ENCODE data around the gene TSC22D4.

The TSC22D4 gene

DNA sequence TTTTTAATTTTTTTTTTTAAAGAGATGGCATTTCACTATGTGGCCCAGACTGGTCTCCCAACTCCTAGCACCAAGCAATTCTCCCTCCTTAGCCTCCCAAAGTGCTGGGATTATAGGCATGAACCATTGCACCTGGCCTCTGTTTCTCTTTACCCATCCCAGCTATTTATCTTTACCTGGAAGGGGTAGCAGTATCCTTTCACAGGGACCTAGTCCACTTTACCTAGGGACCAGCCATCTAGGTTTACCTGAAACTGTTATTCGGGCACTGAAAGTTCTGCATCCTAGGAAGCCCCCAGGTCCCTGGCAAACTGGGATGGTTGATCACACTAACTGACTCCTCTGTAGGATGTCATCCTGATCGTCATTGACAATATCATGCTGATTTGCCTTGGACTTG lies 38.3 kb upstream of the TSC22D4 start:
- TF ChIP-seq HDGF (IDR thresholded peaks at IDR 0.05; ENCODE audit: borderline replicate concordance) (no peak), TARDBP (IDR thresholded peaks at IDR 0.05) (no peak), NFRKB (IDR thresholded peaks at IDR 0.05) (no peak), FOXA1 (IDR thresholded peaks at IDR 0.05) (no peak), SP1 (IDR thresholded peaks at IDR 0.05) (no peak), LEF1 (IDR thresholded peaks at IDR 0.05; ENCODE audit: borderline replicate concordance) (no peak), FOXM1 (IDR thresholded peaks at IDR 0.05; ENCODE audit: borderline replicate concordance) (no peak), SUZ12 (IDR thresholded peaks at IDR 0.05) (no peak)
- TF ChIP-seq, protein P1, sequence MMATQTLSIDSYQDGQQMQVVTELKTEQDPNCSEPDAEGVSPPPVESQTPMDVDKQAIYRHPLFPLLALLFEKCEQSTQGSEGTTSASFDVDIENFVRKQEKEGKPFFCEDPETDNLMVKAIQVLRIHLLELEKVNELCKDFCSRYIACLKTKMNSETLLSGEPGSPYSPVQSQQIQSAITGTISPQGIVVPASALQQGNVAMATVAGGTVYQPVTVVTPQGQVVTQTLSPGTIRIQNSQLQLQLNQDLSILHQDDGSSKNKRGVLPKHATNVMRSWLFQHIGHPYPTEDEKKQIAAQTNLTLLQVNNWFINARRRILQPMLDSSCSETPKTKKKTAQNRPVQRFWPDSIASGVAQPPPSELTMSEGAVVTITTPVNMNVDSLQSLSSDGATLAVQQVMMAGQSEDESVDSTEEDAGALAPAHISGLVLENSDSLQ (IDR thresholded peaks at IDR 0.05), result no peak
- ChIA-PET POLR2A (interaction anchor here (1.3 to 2.3 kb wide), 2 partner anchors 22 to 81 kb away, joined by 4 to 6 read pairs; partner anchors contain the start of genes AGFG2 and PPP1R35), CTCF (no interaction called here)
- DNase-seq (ENCODE audit: extremely low spot score), result no peak

DNA sequence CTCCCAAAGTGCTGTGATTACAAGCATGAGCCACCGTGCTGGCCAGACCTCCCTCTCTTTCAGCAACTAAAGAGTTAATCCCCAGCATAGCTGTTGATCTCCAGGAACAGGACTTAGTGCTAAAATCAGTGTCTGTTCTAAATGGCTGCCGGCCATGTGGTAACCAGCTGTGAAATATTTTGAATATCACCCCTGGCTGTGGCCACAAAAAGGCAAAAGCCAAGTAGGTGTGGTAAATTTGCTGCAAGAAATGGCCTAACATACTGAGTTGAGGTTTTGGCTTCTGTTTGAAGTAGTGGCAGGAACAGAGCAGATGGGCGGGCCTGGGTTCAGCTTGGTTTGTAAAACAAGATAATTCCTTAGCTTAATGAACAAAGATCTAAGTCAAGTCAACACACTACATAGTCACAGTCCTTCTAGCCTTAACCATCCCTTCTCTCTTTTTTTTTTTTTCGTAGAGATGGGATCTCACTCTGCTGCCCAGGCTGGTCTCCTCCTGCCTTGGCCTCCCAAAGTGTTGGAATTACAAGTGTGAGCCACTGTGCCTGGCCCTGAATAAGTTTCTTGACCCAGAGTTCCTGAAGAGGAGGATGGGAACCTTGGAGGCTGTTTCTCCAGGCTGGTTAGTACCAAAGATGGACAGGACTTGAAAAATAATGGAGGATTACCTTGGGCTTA lies 37.3 kb upstream of the TSC22D4 start:
- no peak for DNase-seq (ENCODE audit: extremely low spot score)
- TF ChIP-seq, protein P1 (IDR thresholded peaks at IDR 0.05), result no peak
- no peak for TF ChIP-seq FOXM1 (IDR thresholded peaks at IDR 0.05; ENCODE audit: borderline replicate concordance)
- no peak for TF ChIP-seq L3MBTL2 (conservative IDR thresholded peaks at IDR 0.05)
- no peak for TF ChIP-seq FOXK2 (IDR thresholded peaks at IDR 0.05)
- TF ChIP-seq SUZ12 (IDR thresholded peaks at IDR 0.05), result no peak
- TF ChIP-seq LEF1 (IDR thresholded peaks at IDR 0.05; ENCODE audit: borderline replicate concordance), result no peak
- TF ChIP-seq SP1 (IDR thresholded peaks at IDR 0.05), result no peak
- no peak for TF ChIP-seq ELF4 (IDR thresholded peaks at IDR 0.05)
- TF ChIP-seq ARNT (IDR thresholded peaks at IDR 0.05), result no peak
- TF ChIP-seq CTBP1 (IDR thresholded peaks at IDR 0.05; ENCODE audit: borderline replicate concordance), result no peak
- no peak for TF ChIP-seq HDGF (IDR thresholded peaks at IDR 0.05; ENCODE audit: borderline replicate concordance)
- no peak for TF ChIP-seq ZNF384 (IDR thresholded peaks at IDR 0.05)
- no peak for TF ChIP-seq FOXA1 (IDR thresholded peaks at IDR 0.05)
- TF ChIP-seq NFRKB (IDR thresholded peaks at IDR 0.05), result no peak
- no peak for TF ChIP-seq BHLHE40 (IDR thresholded peaks at IDR 0.05; ENCODE audit: borderline replicate concordance)
- no peak for TF ChIP-seq TARDBP (IDR thresholded peaks at IDR 0.05)
- POLR2A ChIA-PET, result interaction anchor here (1.3 to 2.3 kb wide), 2 partner anchors 23 to 80 kb away, joined by 4 to 6 read pairs; partner anchors contain the start of genes AGFG2 and PPP1R35

DNA sequence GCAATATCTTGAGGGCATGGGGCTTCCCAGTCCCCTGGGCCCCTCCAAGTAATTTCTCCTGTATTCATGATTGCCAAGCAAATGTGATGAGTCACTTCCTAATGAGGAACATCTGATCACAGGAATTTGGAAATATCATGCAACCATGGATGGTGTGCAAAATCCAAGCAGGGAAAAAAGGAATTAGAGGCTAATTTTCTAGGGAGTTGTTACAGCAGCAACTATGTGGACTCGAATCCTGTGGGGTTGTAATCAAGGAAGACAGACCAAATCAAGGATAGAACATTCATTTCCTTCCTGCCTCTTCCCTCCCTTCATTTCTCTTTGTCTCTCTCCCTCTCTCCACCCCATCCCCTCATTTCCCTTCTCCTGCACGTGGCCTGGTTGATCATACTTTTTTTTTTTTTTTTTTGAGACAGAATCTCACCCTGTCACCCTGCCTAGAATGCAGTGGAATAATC lies 36.1 kb upstream of the TSC22D4 start:
- DNase-seq (ENCODE audit: extremely low spot score), result no peak
- no peak for TF ChIP-seq HDGF (IDR thresholded peaks at IDR 0.05; ENCODE audit: borderline replicate concordance)
- no peak for TF ChIP-seq CTBP1 (IDR thresholded peaks at IDR 0.05; ENCODE audit: borderline replicate concordance)
- TF ChIP-seq NFRKB (IDR thresholded peaks at IDR 0.05), result no peak
- TF ChIP-seq SUZ12 (IDR thresholded peaks at IDR 0.05), result no peak
- TF ChIP-seq BHLHE40 (IDR thresholded peaks at IDR 0.05; ENCODE audit: borderline replicate concordance), result no peak
- TF ChIP-seq, protein P1 (IDR thresholded peaks at IDR 0.05), result no peak
- TF ChIP-seq ELF4 (IDR thresholded peaks at IDR 0.05), result no peak
- no peak for TF ChIP-seq SP1 (IDR thresholded peaks at IDR 0.05)
- TF ChIP-seq FOXM1 (IDR thresholded peaks at IDR 0.05; ENCODE audit: borderline replicate concordance), result no peak
- no peak for TF ChIP-seq FOXK2 (IDR thresholded peaks at IDR 0.05)
- no peak for TF ChIP-seq ZNF384 (IDR thresholded peaks at IDR 0.05)
- TF ChIP-seq TARDBP (IDR thresholded peaks at IDR 0.05), result no peak
- no peak for TF ChIP-seq FOXA1 (IDR thresholded peaks at IDR 0.05)
- no peak for TF ChIP-seq L3MBTL2 (conservative IDR thresholded peaks at IDR 0.05)
- TF ChIP-seq ARNT (IDR thresholded peaks at IDR 0.05), result no peak
- TF ChIP-seq LEF1 (IDR thresholded peaks at IDR 0.05; ENCODE audit: borderline replicate concordance), result no peak
- POLR2A ChIA-PET, result no interaction called here
- CTCF ChIA-PET, result interaction anchor here (1.0 kb wide), 1 partner anchor 18 kb away, joined by 3 read pairs; no protein-coding TSS in a partner anchor

More for the DNA sequence above, 37.3 kb upstream of the TSC22D4 start:
- CTCF ChIA-PET, result interaction anchor here (1.0 kb wide), 1 partner anchor 19 kb away, joined by 3 read pairs; no protein-coding TSS in a partner anchor

DNA sequence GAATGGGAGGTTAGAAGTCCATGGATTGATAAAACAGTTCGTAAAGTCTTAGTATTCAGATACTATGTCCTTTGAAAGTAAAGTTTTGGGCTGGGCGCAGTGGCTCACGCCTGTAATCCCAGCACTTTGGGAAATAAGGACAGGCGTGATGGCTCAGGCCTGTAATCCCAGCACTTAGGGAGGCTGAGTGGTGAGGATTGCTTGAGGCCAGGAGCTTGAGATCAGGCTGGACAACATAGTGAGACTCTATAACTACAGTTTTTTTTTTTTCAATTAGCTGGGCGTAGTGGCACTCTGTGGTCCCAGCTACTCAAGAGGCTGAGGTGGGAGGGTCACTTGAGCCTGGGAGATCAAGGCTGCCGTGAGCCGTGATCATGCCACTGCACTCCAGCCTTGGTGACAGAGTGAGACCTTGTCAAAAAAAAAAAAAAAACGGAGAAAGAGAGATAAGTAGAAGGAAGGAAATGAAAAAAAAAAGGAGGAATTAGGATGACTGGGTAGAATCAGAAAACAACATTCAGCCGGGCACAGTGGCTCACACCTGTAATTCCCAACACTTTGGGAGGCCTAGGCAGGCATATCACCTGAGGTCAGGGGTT lies 34.3 kb upstream of the TSC22D4 start:
- DNase-seq (ENCODE audit: extremely low spot score), result no peak

DNA sequence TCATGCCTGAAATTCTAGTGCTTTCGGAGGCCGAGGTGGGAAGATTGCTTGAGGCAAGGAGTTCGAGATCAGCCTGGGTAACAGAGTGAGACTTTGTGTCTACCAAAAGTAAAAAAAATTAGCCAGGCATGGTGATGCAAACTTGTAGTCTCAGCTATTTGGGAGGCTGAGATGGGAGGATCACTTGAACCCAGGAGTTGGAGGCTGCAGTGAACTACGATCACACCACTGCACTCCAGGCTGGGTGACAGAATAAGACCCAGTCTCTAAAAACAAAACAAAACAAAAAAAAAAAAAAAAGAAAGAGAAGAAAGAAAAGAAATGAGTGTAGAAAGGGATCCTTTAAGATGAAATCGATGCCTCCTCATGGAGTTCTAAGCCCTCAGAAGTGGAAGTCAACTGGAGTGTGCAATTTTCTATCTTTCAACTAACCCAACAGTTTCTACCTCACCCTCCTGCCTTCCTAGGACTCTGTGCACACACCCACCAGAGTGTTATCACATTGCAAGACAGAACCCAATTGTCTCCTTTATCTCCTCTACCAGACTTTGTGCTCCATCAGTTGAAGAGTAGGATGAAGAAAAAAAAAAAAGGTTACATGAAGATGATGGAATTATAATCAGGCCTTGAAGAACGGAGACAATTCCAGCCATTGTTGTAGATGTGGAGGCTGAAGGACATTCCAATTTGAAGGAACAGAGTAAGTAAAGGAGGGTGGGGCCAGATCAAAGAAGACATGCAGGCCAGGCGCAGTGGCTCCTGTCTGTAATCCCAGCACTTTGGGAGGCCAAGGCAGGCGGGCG lies 31.6 kb upstream of the TSC22D4 start:
- no peak for TF ChIP-seq ELF4 (IDR thresholded peaks at IDR 0.05)
- TF ChIP-seq SP1 (IDR thresholded peaks at IDR 0.05), result no peak
- TF ChIP-seq L3MBTL2 (conservative IDR thresholded peaks at IDR 0.05), result no peak
- no peak for TF ChIP-seq CTBP1 (IDR thresholded peaks at IDR 0.05; ENCODE audit: borderline replicate concordance)
- TF ChIP-seq FOXA1 (IDR thresholded peaks at IDR 0.05), result no peak
- no peak for TF ChIP-seq FOXK2 (IDR thresholded peaks at IDR 0.05)
- no peak for TF ChIP-seq ARNT (IDR thresholded peaks at IDR 0.05)
- TF ChIP-seq, protein P1 (IDR thresholded peaks at IDR 0.05), result no peak
- TF ChIP-seq LEF1 (IDR thresholded peaks at IDR 0.05; ENCODE audit: borderline replicate concordance), result no peak
- no peak for TF ChIP-seq SUZ12 (IDR thresholded peaks at IDR 0.05)
- no peak for TF ChIP-seq HDGF (IDR thresholded peaks at IDR 0.05; ENCODE audit: borderline replicate concordance)
- TF ChIP-seq NFRKB (IDR thresholded peaks at IDR 0.05), result no peak
- no peak for TF ChIP-seq FOXM1 (IDR thresholded peaks at IDR 0.05; ENCODE audit: borderline replicate concordance)
- no peak for TF ChIP-seq TARDBP (IDR thresholded peaks at IDR 0.05)
- no peak for TF ChIP-seq BHLHE40 (IDR thresholded peaks at IDR 0.05; ENCODE audit: borderline replicate concordance)
- TF ChIP-seq ZNF384 (IDR thresholded peaks at IDR 0.05), result no peak
- no peak for DNase-seq (ENCODE audit: extremely low spot score)
- CTCF ChIA-PET, result interaction anchor here (0.7 kb wide), 1 partner anchor 179 kb away, joined by 4 read pairs; no protein-coding TSS in a partner anchor
- POLR2A ChIA-PET, result no interaction called here

More for the DNA sequence above, 34.3 kb upstream of the TSC22D4 start:
- ChIA-PET POLR2A (no interaction called here), CTCF (no interaction called here)
- TF ChIP-seq FOXK2 (IDR thresholded peaks at IDR 0.05) (no peak), SUZ12 (IDR thresholded peaks at IDR 0.05) (no peak), CTBP1 (IDR thresholded peaks at IDR 0.05; ENCODE audit: borderline replicate concordance) (no peak)
